ENCODE data around the gene CT47C1.

DNA sequence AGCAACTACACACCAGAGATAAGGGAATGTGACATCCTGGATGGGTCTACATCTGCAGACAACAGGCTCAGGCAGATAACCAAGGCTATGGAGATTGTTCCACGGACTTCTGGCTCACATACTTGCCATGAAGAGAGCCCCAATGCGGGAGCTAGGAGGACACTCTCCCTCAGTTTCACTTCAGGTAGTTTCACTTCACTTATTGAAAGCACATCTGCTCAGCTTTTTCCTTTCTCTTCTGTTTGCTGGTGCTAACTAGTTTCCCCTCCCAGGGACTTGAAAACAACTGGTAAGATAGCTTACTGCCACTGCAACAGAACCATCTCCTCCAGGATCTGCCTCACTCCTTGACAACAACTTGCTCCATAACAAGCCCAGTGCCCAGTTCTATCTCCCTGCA, 1.4 kb upstream of the CT47C1 start:
- TF ChIP-seq POLR2AphosphoS5 (IDR thresholded peaks at IDR 0.05; ENCODE audit: control insufficient read depth, insufficient read depth, low read depth, low read length) (no peak), EP300 (IDR thresholded peaks at IDR 0.05; ENCODE audit: low read length) (no peak), JUN (IDR thresholded peaks at IDR 0.05; ENCODE audit: borderline replicate concordance, low read depth, low read length) (no peak), JUN (CRISPR knock-in tag; IDR thresholded peaks at IDR 0.05; ENCODE audit: borderline replicate concordance) (no peak), CTCF (IDR thresholded peaks at IDR 0.05 in 2 of 3, conservative IDR thresholded peaks at IDR 0.05 in 1 of 3; ENCODE audit: insufficient read depth in 2 of 3, low read depth in 1 of 3, low read length in 3 of 3) (no peak), ETV5 (CRISPR knock-in tag; IDR thresholded peaks at IDR 0.05; ENCODE audit: low read depth) (no peak), NFIC (IDR thresholded peaks at IDR 0.05) (no peak), ZNF696 (CRISPR knock-in tag; conservative IDR thresholded peaks at IDR 0.05) (no peak), JUNB (CRISPR knock-in tag; conservative IDR thresholded peaks at IDR 0.05) (no peak), TRIM24 (IDR thresholded peaks at IDR 0.05) (no peak), ZNF253 (CRISPR knock-in tag; conservative IDR thresholded peaks at IDR 0.05) (no peak), ATF7 (IDR thresholded peaks at IDR 0.05) (no peak), CHD2 (IDR thresholded peaks at IDR 0.05; ENCODE audit: low read depth, low read length) (no peak)
- TF ChIP-seq, protein P1, sequence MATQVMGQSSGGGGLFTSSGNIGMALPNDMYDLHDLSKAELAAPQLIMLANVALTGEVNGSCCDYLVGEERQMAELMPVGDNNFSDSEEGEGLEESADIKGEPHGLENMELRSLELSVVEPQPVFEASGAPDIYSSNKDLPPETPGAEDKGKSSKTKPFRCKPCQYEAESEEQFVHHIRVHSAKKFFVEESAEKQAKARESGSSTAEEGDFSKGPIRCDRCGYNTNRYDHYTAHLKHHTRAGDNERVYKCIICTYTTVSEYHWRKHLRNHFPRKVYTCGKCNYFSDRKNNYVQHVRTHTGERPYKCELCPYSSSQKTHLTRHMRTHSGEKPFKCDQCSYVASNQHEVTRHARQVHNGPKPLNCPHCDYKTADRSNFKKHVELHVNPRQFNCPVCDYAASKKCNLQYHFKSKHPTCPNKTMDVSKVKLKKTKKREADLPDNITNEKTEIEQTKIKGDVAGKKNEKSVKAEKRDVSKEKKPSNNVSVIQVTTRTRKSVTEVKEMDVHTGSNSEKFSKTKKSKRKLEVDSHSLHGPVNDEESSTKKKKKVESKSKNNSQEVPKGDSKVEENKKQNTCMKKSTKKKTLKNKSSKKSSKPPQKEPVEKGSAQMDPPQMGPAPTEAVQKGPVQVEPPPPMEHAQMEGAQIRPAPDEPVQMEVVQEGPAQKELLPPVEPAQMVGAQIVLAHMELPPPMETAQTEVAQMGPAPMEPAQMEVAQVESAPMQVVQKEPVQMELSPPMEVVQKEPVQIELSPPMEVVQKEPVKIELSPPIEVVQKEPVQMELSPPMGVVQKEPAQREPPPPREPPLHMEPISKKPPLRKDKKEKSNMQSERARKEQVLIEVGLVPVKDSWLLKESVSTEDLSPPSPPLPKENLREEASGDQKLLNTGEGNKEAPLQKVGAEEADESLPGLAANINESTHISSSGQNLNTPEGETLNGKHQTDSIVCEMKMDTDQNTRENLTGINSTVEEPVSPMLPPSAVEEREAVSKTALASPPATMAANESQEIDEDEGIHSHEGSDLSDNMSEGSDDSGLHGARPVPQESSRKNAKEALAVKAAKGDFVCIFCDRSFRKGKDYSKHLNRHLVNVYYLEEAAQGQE (IDR thresholded peaks at IDR 0.05; ENCODE audit: borderline replicate concordance) = no peak
- TF ChIP-seq, protein P1 (CRISPR knock-in tag; IDR thresholded peaks at IDR 0.05; ENCODE audit: low read depth) = no peak

All from K562 (cell line).